ENCODE measurements around the gene CHAF1B.
"Not testable (repeated sequence)": the region's sequence is repeated elsewhere in the genome, so short reads cannot be mapped to it uniquely, and the experiment has no call there.

The CHAF1B gene

GRCh38 chr21:36388835-36389234 is 3.6 kb downstream of the CHAF1B start:
- DNase-seq: no peak

GRCh38 chr21:36391649-36392048 is 6.5 kb downstream of the CHAF1B start:
- not testable (repeated sequence) for DNase-seq

GRCh38 chr21:36395353-36396111 is 10.3 kb downstream of the CHAF1B start:
- DNase-seq: no peak

- no peak for DNase-seq
These were observed 11.1 kb downstream of the CHAF1B start for GRCh38 chr21:36396325-36396724.

- DNase-seq: no peak
These were observed 11.8 kb downstream of the CHAF1B start for GRCh38 chr21:36396971-36397370.

- DNase-seq: no peak
These were observed 12.4 kb downstream of the CHAF1B start for GRCh38 chr21:36397606-36398005.

GRCh38 chr21:36399736-36400135 is 14.5 kb downstream of the CHAF1B start:
- not testable (repeated sequence) for DNase-seq

- no peak for DNase-seq
These were observed 15.5 kb downstream of the CHAF1B start for GRCh38 chr21:36400719-36401118.

- no peak for DNase-seq
These were observed 17.1 kb downstream of the CHAF1B start for GRCh38 chr21:36402339-36402738.

GRCh38 chr21:36403713-36404112 is 18.5 kb downstream of the CHAF1B start:
- no peak for DNase-seq

GRCh38 chr21:36408568-36408967 is 23.4 kb downstream of the CHAF1B start:
- no peak for DNase-seq

GRCh38 chr21:36411301-36411700 is 26.1 kb downstream of the CHAF1B start:
- DNase-seq: no peak

- DNase-seq: no peak
These were observed 27.7 kb downstream of the CHAF1B start for GRCh38 chr21:36412916-36413315.

- DNase-seq: no peak
These were observed 30.2 kb downstream of the CHAF1B start for GRCh38 chr21:36415375-36415774.

- no peak for DNase-seq
These were observed 34.0 kb downstream of the CHAF1B start for GRCh38 chr21:36419241-36419640.

GRCh38 chr21:36419996-36420395 is 34.8 kb downstream of the CHAF1B start:
- peak; percentile 47 for DNase-seq

- DNase-seq: no peak
These were observed 35.6 kb downstream of the CHAF1B start for GRCh38 chr21:36420571-36421339.

- peak; percentile 8 for DNase-seq
These were observed 37.3 kb downstream of the CHAF1B start for GRCh38 chr21:36422279-36423098.

- no peak for DNase-seq
These were observed 38.7 kb downstream of the CHAF1B start for GRCh38 chr21:36423771-36424433.

- DNase-seq: no peak
These were observed 39.4 kb downstream of the CHAF1B start for GRCh38 chr21:36424592-36424991.

- DNase-seq: no peak
These were observed 40.1 kb downstream of the CHAF1B start for GRCh38 chr21:36425286-36425685.

- DNase-seq: no peak
These were observed 42.3 kb downstream of the CHAF1B start for GRCh38 chr21:36427502-36427901.
